HG03064 (cell line): ENCODE measurements around the gene GHR.
"Not testable (repeated sequence)": the region's sequence is repeated elsewhere in the genome, so short reads cannot be mapped to it uniquely, and the experiment has no call there.

ENCODE experiments used
- ATAC-seq: cut with Tn5 transposase; IDR thresholded peaks from one replicate; pipeline ENCODE4 v1.9.1; 2021; ENCODE audit warnings: low read depth; ENCODE audit not compliant: unreplicated experiment

The GHR gene

GRCh38 chr5:42636425-42636824, 213.2 kb downstream of the GHR start:
- no peak for ATAC-seq

GRCh38 chr5:42636946-42637345, 213.7 kb downstream of the GHR start:
- no peak for ATAC-seq

- ATAC-seq, result no peak
Measured at GRCh38 chr5:42638972-42639371, 215.7 kb downstream of the GHR start.

GRCh38 chr5:42640835-42641234, 217.6 kb downstream of the GHR start:
- ATAC-seq, result no peak

- ATAC-seq, result no peak
Measured at GRCh38 chr5:42641336-42642005, 218.2 kb downstream of the GHR start.

GRCh38 chr5:42642006-42642405, 218.8 kb downstream of the GHR start:
- no peak for ATAC-seq

- no peak for ATAC-seq
Measured at GRCh38 chr5:42643360-42643759, 220.1 kb downstream of the GHR start.

- no peak for ATAC-seq
Measured at GRCh38 chr5:42645138-42645537, 221.9 kb downstream of the GHR start.

GRCh38 chr5:42648036-42648435, 224.8 kb downstream of the GHR start:
- ATAC-seq, result no peak

- ATAC-seq, result no peak
Measured at GRCh38 chr5:42648915-42649314, 225.7 kb downstream of the GHR start.

GRCh38 chr5:42650084-42650483, 226.8 kb downstream of the GHR start:
- ATAC-seq, result no peak

GRCh38 chr5:42653705-42654104, 230.5 kb downstream of the GHR start:
- no peak for ATAC-seq

GRCh38 chr5:42654645-42655044, 231.4 kb downstream of the GHR start:
- ATAC-seq, result no peak

- ATAC-seq, result no peak
Measured at GRCh38 chr5:42655982-42656650, 232.9 kb downstream of the GHR start.

- ATAC-seq, result no peak
Measured at GRCh38 chr5:42656651-42657015, 233.4 kb downstream of the GHR start.

GRCh38 chr5:42659869-42660268, 236.6 kb downstream of the GHR start:
- not testable (repeated sequence) for ATAC-seq

- ATAC-seq, result no peak
Measured at GRCh38 chr5:42665857-42666256, 242.6 kb downstream of the GHR start.

GRCh38 chr5:42666869-42667268, 243.6 kb downstream of the GHR start:
- ATAC-seq, result no peak

- no peak for ATAC-seq
Measured at GRCh38 chr5:42668254-42668653, 245.0 kb downstream of the GHR start.

- ATAC-seq, result no peak
Measured at GRCh38 chr5:42672925-42673324, 249.7 kb downstream of the GHR start.

GRCh38 chr5:42675602-42676001, 252.4 kb downstream of the GHR start:
- no peak for ATAC-seq

- no peak for ATAC-seq
Measured at GRCh38 chr5:42676362-42676761, 253.1 kb downstream of the GHR start.
